ENCODE data around the gene SRBD1.

GRCh38 chr2:45533771-45534170 lies 77.3 kb downstream of the SRBD1 start:
- TF ChIP-seq CEBPB (IDR thresholded peaks at IDR 0.05), result no peak
- TF ChIP-seq CTCF (IDR thresholded peaks at IDR 0.05), result no peak
- TF ChIP-seq JUN (IDR thresholded peaks at IDR 0.05), result no peak
- no peak for TF ChIP-seq POLR2AphosphoS2 (conservative IDR thresholded peaks at IDR 0.05; ENCODE audit: low read length)
- TF ChIP-seq BHLHE40 (IDR thresholded peaks at IDR 0.05; ENCODE audit: low read depth, low read length), result no peak
- TF ChIP-seq REST (IDR thresholded peaks at IDR 0.05), result no peak
- no peak for TF ChIP-seq RFX5 (IDR thresholded peaks at IDR 0.05)
- TF ChIP-seq RNF2 (IDR thresholded peaks at IDR 0.05; ENCODE audit: borderline replicate concordance, low read depth), result no peak
- no peak for TF ChIP-seq HDAC2 (IDR thresholded peaks at IDR 0.05)
- TF ChIP-seq POLR2A (IDR thresholded peaks at IDR 0.05; ENCODE audit: low read length), result no peak
- TF ChIP-seq JUNB (IDR thresholded peaks at IDR 0.05), result no peak
